ENCODE measurements around the gene BMPR1A.
"Not testable (repeated sequence)": the region's sequence is repeated elsewhere in the genome, so short reads cannot be mapped to it uniquely, and the experiment has no call there.

The BMPR1A gene

DNA sequence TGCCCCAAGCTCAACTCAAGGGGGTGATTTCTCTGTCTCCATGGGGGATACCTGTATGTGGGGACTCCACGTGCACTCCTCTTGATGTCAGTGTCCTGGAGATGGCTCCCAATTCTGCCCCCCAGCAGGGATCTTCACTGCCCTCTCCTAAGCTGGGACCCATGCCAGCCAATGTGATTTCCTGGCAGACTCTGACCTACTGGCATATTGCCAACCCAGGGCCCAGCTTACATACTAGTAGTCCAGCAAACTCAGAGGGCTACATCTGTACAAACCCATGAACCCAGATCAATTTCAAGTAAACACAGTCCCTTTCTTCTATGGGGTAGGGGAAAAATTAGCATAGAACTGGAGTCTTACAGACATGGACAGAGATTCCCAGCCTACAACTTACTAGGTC, 26.2 kb upstream of the BMPR1A start:
- DNase-seq (ENCODE audit: low spot score), result no peak

DNA sequence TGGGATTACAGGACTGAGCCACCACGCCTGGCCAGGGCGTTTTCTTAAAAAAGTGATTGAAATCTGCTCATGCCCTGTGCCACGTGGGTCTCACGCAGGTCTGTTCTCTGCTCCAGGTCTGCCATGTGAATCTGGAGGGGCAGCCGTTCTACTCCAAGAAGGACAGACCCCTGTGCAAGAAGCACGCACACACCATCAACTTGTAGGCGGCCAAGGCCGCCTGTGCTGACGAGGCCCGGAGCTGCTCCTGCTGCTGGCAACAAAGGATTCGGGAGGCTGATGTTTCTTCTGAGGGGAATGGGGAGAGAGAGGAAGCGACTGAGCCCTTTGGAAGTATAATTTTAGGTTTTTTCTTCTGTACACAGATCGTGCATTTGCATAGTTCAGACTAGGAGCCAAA, 23.6 kb upstream of the BMPR1A start:
- no peak for DNase-seq (ENCODE audit: low spot score)

DNA sequence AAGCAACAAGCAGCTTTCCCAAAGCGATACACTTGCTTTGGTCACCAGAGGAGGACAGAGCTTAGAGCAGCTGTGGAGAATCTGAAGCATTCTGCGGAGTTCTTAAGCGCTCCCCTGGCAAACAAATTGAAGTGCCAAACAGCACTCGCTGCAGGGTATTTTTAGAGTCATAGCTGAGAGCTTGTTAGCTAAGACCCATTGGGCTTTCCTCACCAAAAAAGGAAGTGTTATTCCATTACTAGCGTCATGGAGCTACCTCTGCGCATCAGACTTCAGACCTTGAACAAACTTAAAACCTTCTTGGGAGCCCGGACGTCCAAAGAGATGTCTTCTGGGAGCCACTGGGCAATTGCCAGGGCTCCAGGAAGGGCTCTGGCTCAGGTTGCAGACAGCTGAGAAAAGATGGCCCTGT, 23.2 kb upstream of the BMPR1A start:
- DNase-seq (ENCODE audit: low spot score), result peak; percentile 26

- DNase-seq (ENCODE audit: low spot score), result no peak
Observed at GRCh38 chr10:86734207-86734988, 22.0 kb upstream of the BMPR1A start.

- not testable (repeated sequence) for DNase-seq (ENCODE audit: low spot score)
Observed at GRCh38 chr10:86735278-86735677, 21.1 kb upstream of the BMPR1A start.

- DNase-seq (ENCODE audit: low spot score), result no peak
Observed at GRCh38 chr10:86742230-86742629, 14.2 kb upstream of the BMPR1A start.

DNA sequence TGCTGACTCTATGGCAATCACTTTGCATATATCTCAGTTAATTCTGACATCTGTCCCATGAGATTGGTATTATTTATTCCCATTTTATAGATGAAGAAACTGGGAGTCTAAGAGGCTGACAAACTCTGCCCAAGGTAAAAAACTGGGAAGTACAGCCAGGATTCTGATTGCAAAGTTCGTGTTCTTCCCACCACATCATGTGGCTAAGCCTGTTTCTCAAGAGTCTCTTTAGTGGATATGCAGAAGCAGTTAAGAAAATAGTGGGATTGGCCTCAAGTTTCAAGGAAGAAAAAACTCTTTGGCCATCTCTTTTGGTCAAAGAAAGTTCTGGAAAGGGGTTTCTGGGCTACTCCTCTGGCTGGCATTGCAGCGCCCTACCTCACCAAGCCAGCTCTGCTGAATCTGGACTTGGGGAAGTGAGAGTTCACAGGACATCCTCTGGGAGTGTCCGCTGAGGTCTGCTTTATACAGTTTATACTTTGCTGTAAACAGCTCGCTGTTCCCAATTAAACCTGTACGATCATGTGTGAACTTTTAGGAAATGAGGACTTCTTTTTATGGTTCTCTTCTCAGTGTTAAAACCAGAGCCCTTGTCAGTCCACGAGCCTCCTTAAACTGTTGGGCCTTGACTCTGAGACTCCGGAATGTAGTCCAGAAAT, 12.2 kb upstream of the BMPR1A start:
- DNase-seq (ENCODE audit: low spot score), result no peak

- DNase-seq (ENCODE audit: low spot score), result peak; percentile 36
Observed at GRCh38 chr10:86747796-86748581, 8.4 kb upstream of the BMPR1A start.

GRCh38 chr10:86749854-86750253, 6.6 kb upstream of the BMPR1A start:
- DNase-seq (ENCODE audit: low spot score), result no peak

DNA sequence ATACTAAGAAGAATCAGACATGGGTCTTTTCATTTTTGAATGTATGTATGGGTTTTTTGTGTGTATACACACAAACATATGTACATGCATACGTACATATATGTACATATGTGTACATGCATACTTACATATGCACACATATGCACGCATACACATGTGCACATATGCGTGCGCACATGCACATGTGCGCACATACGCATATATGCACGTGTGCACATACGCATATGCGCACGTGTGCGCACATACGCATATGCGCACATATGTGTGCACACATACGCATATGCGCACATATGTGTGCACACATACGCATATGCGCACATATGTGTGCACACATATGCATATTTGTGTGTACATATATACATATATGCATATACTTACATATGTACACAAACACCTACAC, 4.9 kb upstream of the BMPR1A start:
- DNase-seq (ENCODE audit: low spot score), result no peak

GRCh38 chr10:86752311-86752710, 4.1 kb upstream of the BMPR1A start:
- no peak for DNase-seq (ENCODE audit: low spot score)

DNA sequence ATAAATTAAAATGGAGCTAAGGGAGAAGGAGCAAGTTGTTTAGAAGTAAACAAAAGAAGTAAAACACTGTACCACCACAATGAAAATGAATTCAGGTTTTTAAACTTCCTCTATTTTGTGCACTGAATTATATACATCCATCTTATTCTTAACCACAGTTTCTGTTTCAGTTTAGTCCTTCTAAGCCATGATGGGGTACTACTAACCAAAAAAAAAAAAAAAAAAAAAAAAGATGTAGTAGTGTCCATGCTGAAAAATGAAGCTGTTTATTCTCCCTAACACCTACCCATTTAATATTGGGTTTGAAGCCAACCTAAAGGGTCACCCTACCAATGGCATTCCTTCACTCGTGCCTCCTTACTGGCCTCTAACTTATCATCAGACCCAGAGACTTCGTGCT, 3.4 kb upstream of the BMPR1A start:
- no peak for DNase-seq (ENCODE audit: low spot score)

DNA sequence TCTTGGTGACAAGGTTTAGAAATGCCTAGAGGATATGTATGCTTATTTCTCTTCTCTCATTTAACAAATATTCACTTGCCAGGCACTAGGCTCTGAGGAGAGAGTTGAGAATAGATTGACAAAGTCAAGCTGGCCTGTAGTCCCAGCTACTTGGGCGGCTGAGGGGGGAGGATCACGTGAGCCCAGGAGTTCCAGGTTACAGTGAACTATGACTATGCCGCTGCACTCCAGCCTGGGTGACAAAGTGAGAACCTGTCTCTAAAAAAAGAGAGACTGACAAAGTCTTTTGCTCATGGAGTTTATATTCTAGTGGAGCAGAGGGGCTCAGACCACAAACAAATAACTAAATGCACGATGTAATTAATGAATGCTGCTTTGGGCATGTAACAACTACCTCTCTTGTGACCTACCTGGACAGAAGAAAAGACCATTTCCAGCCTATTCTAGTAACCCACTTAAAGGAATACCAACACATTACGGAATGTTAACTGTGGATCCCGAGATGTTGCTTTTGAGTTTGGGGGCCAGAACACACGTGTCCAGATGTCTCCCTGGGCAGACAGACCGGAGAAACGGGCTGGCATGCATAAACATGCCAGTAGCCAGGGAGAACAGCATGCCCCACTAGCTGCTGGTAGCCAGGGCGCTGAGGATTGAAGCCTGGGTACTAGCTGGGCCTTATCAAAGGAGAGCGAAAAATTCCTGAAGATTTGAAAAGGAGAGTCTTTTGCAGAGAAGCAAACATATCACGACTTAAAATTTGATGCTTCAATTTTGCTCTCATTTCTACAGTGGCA, 2.6 kb upstream of the BMPR1A start:
- DNase-seq (ENCODE audit: low spot score), result no peak

- no peak for DNase-seq (ENCODE audit: low spot score)
Observed at GRCh38 chr10:86755454-86755739, 1.0 kb upstream of the BMPR1A start.

GRCh38 chr10:86755740-86756510, 494 bp upstream of the BMPR1A start:
- peak; percentile 98 for DNase-seq (ENCODE audit: low spot score)

GRCh38 chr10:86757113-86757972, 924 bp downstream of the BMPR1A start:
- peak; percentile 22 for DNase-seq (ENCODE audit: low spot score)

DNA sequence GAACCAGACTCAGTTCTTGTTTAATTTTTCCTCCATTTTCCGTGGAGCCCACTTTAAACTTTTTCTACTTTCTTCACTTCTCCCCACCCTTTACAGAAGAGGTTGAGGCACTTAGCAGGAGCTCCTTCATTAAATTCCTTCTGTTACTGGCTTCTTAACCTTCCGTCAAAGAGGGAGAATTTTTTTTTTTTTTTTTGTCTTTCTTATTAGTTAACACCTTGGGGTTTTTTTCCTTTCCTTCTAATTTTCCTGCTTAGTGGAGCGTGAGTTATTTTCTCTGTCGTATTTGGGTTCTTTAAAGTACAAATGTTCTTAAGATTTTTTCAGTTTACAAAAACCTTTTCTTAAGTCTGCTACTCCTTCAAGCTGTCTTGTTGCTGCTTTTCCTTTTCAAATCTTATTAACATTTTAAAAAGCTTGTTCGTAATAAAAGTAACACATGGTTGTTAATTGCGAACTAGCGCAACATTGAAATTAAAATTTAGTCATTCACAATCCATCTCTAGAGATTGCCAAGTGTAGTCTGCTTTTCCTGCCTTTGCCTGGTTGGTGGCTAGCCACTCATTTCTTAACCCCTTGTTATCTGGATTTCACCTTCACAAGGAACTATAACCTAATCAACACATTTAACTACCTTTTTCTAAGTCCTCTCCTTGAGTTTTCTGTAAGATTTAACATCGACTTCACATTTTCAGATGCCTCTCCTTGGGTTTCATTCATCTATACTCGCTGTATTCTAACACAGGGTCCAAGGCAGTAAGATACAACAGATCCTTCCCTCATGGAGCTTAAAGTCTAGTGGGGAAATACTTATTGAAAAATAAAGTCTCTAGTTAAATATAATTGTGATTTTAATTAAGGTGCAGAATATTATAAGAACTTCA, 2.0 kb downstream of the BMPR1A start:
- DNase-seq (ENCODE audit: low spot score), result no peak

DNA sequence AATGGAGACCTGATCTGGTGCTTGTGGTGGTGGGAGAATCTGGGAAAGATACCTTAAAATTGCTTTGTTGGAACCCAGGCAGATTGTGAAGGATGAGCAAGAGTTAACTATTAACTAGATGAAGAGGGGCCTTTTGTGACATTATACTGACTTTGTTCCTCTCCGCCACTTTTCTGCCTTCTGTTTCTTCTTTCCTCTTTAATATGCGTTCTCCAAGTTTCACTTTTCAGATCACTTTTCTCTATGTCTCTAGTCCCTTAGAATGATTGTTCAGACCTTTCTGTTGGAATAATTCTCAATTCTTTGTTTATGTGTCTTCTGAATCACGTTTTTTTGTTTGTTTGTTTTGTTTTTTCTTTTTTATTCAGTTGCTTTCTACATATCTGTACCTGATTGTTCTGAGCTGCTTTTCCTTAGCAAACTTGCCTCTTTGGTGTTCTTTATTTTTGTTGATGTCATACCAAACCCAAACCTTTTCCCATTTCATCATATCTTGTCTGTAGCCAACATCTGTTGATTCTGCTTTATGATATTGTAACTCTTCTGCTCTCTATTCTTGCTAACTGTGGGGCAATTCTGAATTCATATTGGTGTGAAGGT, 2.8 kb downstream of the BMPR1A start:
- no peak for DNase-seq (ENCODE audit: low spot score)

GRCh38 chr10:86763404-86763803, 7.0 kb downstream of the BMPR1A start:
- no peak for DNase-seq (ENCODE audit: low spot score)

Measured in AG08396 (cell line).